ENCODE results near the gene MAP2K2.

Gene MAP2K2

GRCh38 chr19:4115050-4115817 lies 8.7 kb downstream of the MAP2K2 start:
- Mint-ChIP-seq H3K4me3 (peak overlapping the region; percentile 1), H3K27me3 (no peaks in the 10 kb centered on the region), H3K4me1 (peaks cover 45% of the 10 kb centered on the region)

GRCh38 chr19:4114181-4114580 lies 9.7 kb downstream of the MAP2K2 start:
- Mint-ChIP-seq H3K27me3 (no peaks in the 10 kb centered on the region), H3K4me1 (peaks cover 48% of the 10 kb centered on the region), H3K4me3 (no peak overlapping the region), H3K9me3 (no peaks in the 10 kb centered on the region), H3K27ac (no peak overlapping the region), H3K36me3 (peaks cover 3% of the 10 kb centered on the region)

More at GRCh38 chr19:4115050-4115817, 8.7 kb downstream of the MAP2K2 start:
- no peaks in the 10 kb centered on the region for H3K9me3 Mint-ChIP-seq
- peaks cover 3% of the 10 kb centered on the region for H3K36me3 Mint-ChIP-seq
- peak overlapping the region; percentile 76 for H3K27ac Mint-ChIP-seq

GRCh38 chr19:4113398-4114088 lies 10.4 kb downstream of the MAP2K2 start:
- peaks cover 3% of the 10 kb centered on the region for H3K36me3 Mint-ChIP-seq
- H3K27ac Mint-ChIP-seq, result no peak overlapping the region
- H3K9me3 Mint-ChIP-seq, result no peaks in the 10 kb centered on the region
- no peak overlapping the region for H3K4me3 Mint-ChIP-seq
- H3K27me3 Mint-ChIP-seq, result no peaks in the 10 kb centered on the region
- H3K4me1 Mint-ChIP-seq, result peaks cover 55% of the 10 kb centered on the region

- H3K4me3 Mint-ChIP-seq, result no peak overlapping the region
- H3K9me3 Mint-ChIP-seq, result no peaks in the 10 kb centered on the region
- no peaks in the 10 kb centered on the region for H3K27me3 Mint-ChIP-seq
- H3K27ac Mint-ChIP-seq, result no peak overlapping the region
- H3K36me3 Mint-ChIP-seq, result peaks cover 3% of the 10 kb centered on the region
- peaks cover 64% of the 10 kb centered on the region for H3K4me1 Mint-ChIP-seq
These were observed 11.6 kb downstream of the MAP2K2 start for GRCh38 chr19:4112367-4112766.

GRCh38 chr19:4109626-4109945 lies 14.3 kb downstream of the MAP2K2 start:
- no peak overlapping the region for H3K4me3 Mint-ChIP-seq
- H3K36me3 Mint-ChIP-seq, result peaks cover 5% of the 10 kb centered on the region
- no peaks in the 10 kb centered on the region for H3K27me3 Mint-ChIP-seq
- H3K9me3 Mint-ChIP-seq, result no peaks in the 10 kb centered on the region
- no peak overlapping the region for H3K27ac Mint-ChIP-seq
- H3K4me1 Mint-ChIP-seq, result peaks cover 68% of the 10 kb centered on the region

GRCh38 chr19:4108767-4109625 lies 14.9 kb downstream of the MAP2K2 start:
- Mint-ChIP-seq H3K36me3 (peaks cover 5% of the 10 kb centered on the region), H3K9me3 (no peaks in the 10 kb centered on the region), H3K4me3 (peak overlapping the region; percentile 57), H3K4me1 (peaks cover 68% of the 10 kb centered on the region), H3K27me3 (no peaks in the 10 kb centered on the region), H3K27ac (peak overlapping the region; percentile 92)

- Mint-ChIP-seq H3K4me1 (peaks cover 40% of the 10 kb centered on the region), H3K27ac (no peak overlapping the region), H3K36me3 (peaks cover 2% of the 10 kb centered on the region), H3K4me3 (no peak overlapping the region), H3K9me3 (no peaks in the 10 kb centered on the region), H3K27me3 (no peaks in the 10 kb centered on the region)
These were observed 20.9 kb downstream of the MAP2K2 start for GRCh38 chr19:4103080-4103433.

- Mint-ChIP-seq H3K27me3 (no peaks in the 10 kb centered on the region), H3K4me1 (peaks cover 34% of the 10 kb centered on the region), H3K36me3 (peaks cover 4% of the 10 kb centered on the region), H3K4me3 (no peak overlapping the region), H3K9me3 (no peaks in the 10 kb centered on the region), H3K27ac (no peak overlapping the region)
These were observed 21.4 kb downstream of the MAP2K2 start for GRCh38 chr19:4102339-4103079.

GRCh38 chr19:4101496-4101770 lies 22.5 kb downstream of the MAP2K2 start:
- no peaks in the 10 kb centered on the region for H3K27me3 Mint-ChIP-seq
- H3K9me3 Mint-ChIP-seq, result no peaks in the 10 kb centered on the region
- peaks cover 26% of the 10 kb centered on the region for H3K4me1 Mint-ChIP-seq
- H3K4me3 Mint-ChIP-seq, result no peak overlapping the region
- no peak overlapping the region for H3K27ac Mint-ChIP-seq
- H3K36me3 Mint-ChIP-seq, result peaks cover 5% of the 10 kb centered on the region

GRCh38 chr19:4100647-4101495 lies 23.1 kb downstream of the MAP2K2 start:
- Mint-ChIP-seq H3K4me1 (peaks cover 24% of the 10 kb centered on the region), H3K27me3 (no peaks in the 10 kb centered on the region), H3K27ac (no peak overlapping the region), H3K4me3 (no peak overlapping the region), H3K9me3 (no peaks in the 10 kb centered on the region), H3K36me3 (peaks cover 5% of the 10 kb centered on the region)

GRCh38 chr19:4099041-4099764 lies 24.7 kb downstream of the MAP2K2 start:
- Mint-ChIP-seq H3K9me3 (no peaks in the 10 kb centered on the region), H3K4me1 (peaks cover 7% of the 10 kb centered on the region), H3K36me3 (peaks cover 3% of the 10 kb centered on the region), H3K27me3 (no peaks in the 10 kb centered on the region), H3K4me3 (no peak overlapping the region), H3K27ac (no peak overlapping the region)

- no peak overlapping the region for H3K4me3 Mint-ChIP-seq
- H3K4me1 Mint-ChIP-seq, result peaks cover 1% of the 10 kb centered on the region
- no peaks in the 10 kb centered on the region for H3K9me3 Mint-ChIP-seq
- H3K27me3 Mint-ChIP-seq, result no peaks in the 10 kb centered on the region
- H3K27ac Mint-ChIP-seq, result no peak overlapping the region
- H3K36me3 Mint-ChIP-seq, result peaks cover 3% of the 10 kb centered on the region
These were observed 25.4 kb downstream of the MAP2K2 start for GRCh38 chr19:4098493-4098892.

- no peak overlapping the region for H3K27ac Mint-ChIP-seq
- H3K4me3 Mint-ChIP-seq, result no peak overlapping the region
- no peaks in the 10 kb centered on the region for H3K9me3 Mint-ChIP-seq
- H3K27me3 Mint-ChIP-seq, result no peaks in the 10 kb centered on the region
- H3K36me3 Mint-ChIP-seq, result peaks cover 3% of the 10 kb centered on the region
- H3K4me1 Mint-ChIP-seq, result no peaks in the 10 kb centered on the region
These were observed 26.4 kb downstream of the MAP2K2 start for GRCh38 chr19:4097501-4097900.
